AG04449 (cell line): ENCODE data around the gene RAD51D.
"Not testable (repeated sequence)": the region's sequence is repeated elsewhere in the genome, so short reads cannot be mapped to it uniquely, and the experiment has no call there.

ENCODE experiments used
- CTCF ChIA-PET: fragments of 350-600 bp; formaldehyde crosslinking; extraction: SDS; loops from one replicate; lab custom pipeline; 2021; ENCODE audit warnings: antibody characterized with exemption; lab: Yijun Ruan, JAX
- POLR2A ChIA-PET: fragments of 400-600, 350-600 bp; formaldehyde crosslinking; extraction: SDS; loops from one replicate; lab custom pipeline; 2020; ENCODE audit warnings: antibody characterized with exemption, inconsistent platforms; lab: Yijun Ruan, JAX
- DNase-seq: peaks from one replicate; pipeline ENCODE4 v3.0.0-alpha.2; 2010; ENCODE audit warnings: low read depth, low spot score
- H3K4me3 ChIP-seq: 2 replicates; pipeline ENCODE4 v1.5.1; 2011; ENCODE audit warnings: low read depth, mild to moderate bottlenecking, control low read depth, low read length
- TF ChIP-seq, protein P1 (sequence below): IDR thresholded peaks from one replicate; pipeline ENCODE4 v1.5.1; 2011; ENCODE audit warnings: mild to moderate bottlenecking, moderate library complexity, low read length, control low read depth, inconsistent platforms; ENCODE audit not compliant: insufficient read depth; ENCODE audit errors: missing control alignments

RAD51D gene

DNA sequence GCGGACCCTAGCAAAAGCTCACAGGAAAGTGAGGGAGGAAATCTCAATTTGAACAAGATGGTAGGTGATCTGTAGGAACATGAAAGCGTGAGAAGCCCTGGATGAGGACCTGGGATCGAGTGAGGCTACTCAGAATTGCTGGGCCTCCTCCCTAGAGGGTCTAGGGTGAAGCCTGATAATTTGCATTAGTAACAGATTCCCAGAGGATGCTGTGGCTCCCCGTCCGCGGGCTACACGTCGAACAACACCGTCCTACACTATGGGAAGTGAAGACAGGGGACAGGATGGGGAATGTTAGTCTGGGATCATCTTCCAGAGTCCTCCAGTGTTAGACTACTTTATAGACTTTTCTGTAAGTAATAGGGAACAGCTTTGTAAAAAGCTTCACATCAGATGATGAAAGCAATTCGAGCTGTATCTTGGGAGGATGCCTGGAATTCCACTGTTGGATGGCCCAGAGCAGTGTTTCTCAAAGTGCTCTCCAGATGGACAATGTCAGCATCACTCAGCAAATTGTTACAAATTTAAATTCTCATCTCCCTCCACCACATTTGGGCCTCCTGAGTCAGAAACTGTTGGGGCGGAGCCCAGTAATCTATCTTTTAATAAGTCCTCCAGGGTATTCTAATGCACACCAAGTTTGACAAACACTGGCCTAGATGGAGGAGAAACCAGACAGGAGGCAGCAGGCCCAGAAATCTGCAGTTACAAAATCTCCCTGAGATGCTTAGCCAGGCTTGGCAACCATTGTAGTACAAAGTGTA, 8.3 kb upstream of the RAD51D start:
- ChIA-PET POLR2A (no interaction called here), CTCF (interaction anchor here (0.6 to 3.4 kb wide), 10 partner anchors 8 to 702 kb away, joined by 3 to 24 read pairs (median 4); partner anchors contain the start of genes NLE1 and RAD51D)
- DNase-seq, result peak; percentile 38
- TF ChIP-seq, protein P1, sequence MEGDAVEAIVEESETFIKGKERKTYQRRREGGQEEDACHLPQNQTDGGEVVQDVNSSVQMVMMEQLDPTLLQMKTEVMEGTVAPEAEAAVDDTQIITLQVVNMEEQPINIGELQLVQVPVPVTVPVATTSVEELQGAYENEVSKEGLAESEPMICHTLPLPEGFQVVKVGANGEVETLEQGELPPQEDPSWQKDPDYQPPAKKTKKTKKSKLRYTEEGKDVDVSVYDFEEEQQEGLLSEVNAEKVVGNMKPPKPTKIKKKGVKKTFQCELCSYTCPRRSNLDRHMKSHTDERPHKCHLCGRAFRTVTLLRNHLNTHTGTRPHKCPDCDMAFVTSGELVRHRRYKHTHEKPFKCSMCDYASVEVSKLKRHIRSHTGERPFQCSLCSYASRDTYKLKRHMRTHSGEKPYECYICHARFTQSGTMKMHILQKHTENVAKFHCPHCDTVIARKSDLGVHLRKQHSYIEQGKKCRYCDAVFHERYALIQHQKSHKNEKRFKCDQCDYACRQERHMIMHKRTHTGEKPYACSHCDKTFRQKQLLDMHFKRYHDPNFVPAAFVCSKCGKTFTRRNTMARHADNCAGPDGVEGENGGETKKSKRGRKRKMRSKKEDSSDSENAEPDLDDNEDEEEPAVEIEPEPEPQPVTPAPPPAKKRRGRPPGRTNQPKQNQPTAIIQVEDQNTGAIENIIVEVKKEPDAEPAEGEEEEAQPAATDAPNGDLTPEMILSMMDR, result no peak
- no peak overlapping the region for H3K4me3 ChIP-seq

DNA sequence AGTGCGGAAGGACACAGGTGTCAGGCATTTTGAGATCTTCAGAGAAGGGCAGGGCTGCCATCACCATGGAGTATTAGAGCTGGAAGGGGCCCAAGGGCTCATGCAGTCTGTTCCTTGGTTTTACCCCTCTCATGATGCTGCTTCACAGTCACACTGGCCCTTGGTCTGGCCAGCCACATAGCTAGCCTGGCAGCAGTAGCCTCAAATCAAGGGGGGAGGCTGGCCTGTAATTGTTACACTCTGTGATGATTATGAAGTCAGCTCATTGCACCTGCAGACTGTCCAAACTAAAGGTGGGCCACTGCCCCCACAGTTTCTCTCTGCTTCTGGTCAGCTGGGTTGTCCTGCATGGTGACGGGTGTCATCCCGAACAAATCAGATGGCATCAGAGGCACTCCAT, 1.7 kb upstream of the RAD51D start, which contains the start of gene FNDC8:
TSS of gene FNDC8 (plus strand) at position 301 of the 400 bp plus-strand sequence. CDS start at position 380, 79 bp downstream.
- DNase-seq, result no peak
- POLR2A ChIA-PET, result no interaction called here
- H3K4me3 ChIP-seq, result no peak within 1 kb of the TSS
- TF ChIP-seq, protein P1, result no peak
- CTCF ChIA-PET, result interaction anchor here (0.5 to 7.0 kb wide), 6 partner anchors 9 to 699 kb away, joined by 3 to 142 read pairs (median 11); no protein-coding TSS in a partner anchor

GRCh38 chr17:35117984-35118383, 1.7 kb downstream of the RAD51D start:
- TF ChIP-seq, protein P1, result peak; percentile 31
- ChIA-PET POLR2A (interaction anchor here (0.8 kb wide), 1 partner anchor 137 kb away, joined by 3 read pairs; no protein-coding TSS in a partner anchor), CTCF (interaction anchor here (0.7 to 7.0 kb wide), 12 partner anchors 9 to 696 kb away, joined by 3 to 142 read pairs (median 8); no protein-coding TSS in a partner anchor)
- no peak for DNase-seq
- H3K4me3 ChIP-seq, result no peak overlapping the region

- CTCF ChIA-PET, result interaction anchor here (1.3 to 4.8 kb wide), 2 partner anchors 30 to 574 kb away, joined by 3 to 63 read pairs; no protein-coding TSS in a partner anchor
- no peak for DNase-seq
- POLR2A ChIA-PET, result no interaction called here
- TF ChIP-seq, protein P1, result no peak
- H3K4me3 ChIP-seq, result no peak overlapping the region
These were observed 2.8 kb downstream of the RAD51D start for GRCh38 chr17:35116845-35117244.

DNA sequence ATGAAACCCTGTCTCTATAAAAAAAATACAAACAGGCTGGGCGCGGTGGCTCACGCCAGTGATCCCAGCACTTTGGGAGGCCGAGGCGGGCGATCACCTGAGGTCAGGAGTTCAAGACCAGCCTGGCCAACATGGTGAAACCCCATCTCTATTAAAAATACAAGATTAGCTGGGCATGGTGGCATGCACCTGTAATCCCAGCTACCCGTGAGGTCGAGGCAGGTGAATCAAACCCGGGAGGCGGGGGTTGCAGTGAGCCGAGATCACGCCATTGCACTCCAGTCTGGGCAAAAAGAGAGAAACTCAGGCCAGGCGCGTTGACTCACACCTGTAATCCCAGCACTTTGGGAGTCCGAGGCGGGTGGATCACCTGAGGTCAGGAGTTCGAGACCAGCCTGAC, 8.9 kb downstream of the RAD51D start:
- H3K4me3 ChIP-seq, DNase-seq, POLR2A ChIA-PET: not testable (repeated sequence)
- CTCF ChIA-PET, result interaction anchor here (2.4 kb wide), 1 partner anchor 9 kb away, joined by 15 read pairs; the partner anchor contains the start of gene RAD51D

DNA sequence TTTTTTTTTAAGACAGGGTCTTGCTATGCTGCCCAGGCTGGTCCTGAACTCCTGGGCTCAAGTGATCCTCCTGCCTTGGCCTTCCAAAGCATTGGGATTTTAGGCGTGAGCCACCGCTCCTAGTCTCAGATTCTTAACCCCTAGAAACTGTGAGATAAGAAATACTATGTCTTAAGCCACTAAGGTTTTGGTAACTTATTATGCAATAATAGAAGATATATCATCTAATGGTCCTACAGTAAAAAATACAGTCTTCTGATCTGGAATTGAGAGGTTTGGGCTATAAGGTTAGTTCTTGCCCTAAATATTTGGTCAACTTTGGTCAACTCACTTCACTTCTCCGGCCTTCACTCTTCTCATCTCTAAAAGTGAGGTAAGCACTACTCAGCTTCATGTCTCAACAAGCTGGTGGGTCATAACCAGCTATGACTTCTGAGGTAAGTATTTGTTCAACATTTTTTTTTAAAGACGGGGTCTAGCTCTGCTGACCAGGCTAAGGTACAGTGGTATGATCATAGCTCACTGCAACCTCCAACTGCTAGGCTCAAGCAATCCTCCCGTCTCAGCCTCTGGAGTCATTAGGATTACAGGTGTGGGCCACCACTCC, 14.7 kb downstream of the RAD51D start:
- TF ChIP-seq, protein P1, result no peak
- H3K4me3 ChIP-seq, result no peak overlapping the region
- CTCF ChIA-PET, result interaction anchor here (2.3 kb wide), 1 partner anchor 15 kb away, joined by 8 read pairs; no protein-coding TSS in a partner anchor
- DNase-seq, result no peak
- POLR2A ChIA-PET, result no interaction called here
